ENCODE measurements around the gene NUP98. TPM values are rescaled to one million over a fixed set of nuclear protein-coding genes. Genes with fewer than 3 reads are reported as not detected.

The NUP98 gene
- total and polyA plus RNA-seq, 4 donors: 10.9 to 75.0 (median 43.9) TPM

GRCh38 chr11:3832816-3833215 lies 35.5 kb upstream of the NUP98 start:
- Histone ChIP-seq H3K27me3 (ENCODE audit: control insufficient read depth in 4 of 4, insufficient read depth in 4 of 4, low read length in 3 of 4) (no peaks in the 10 kb centered on the region), H3K9me3 (ENCODE audit: control insufficient read depth in 4 of 4, low read length in 3 of 4) (no peaks in the 10 kb centered on the region), H3K9ac (ENCODE audit: low read depth in 1 of 2, low read length in 2 of 2) (no peak overlapping the region), H3K4me1 (ENCODE audit: control insufficient read depth in 4 of 4, insufficient read depth in 4 of 4, low read length in 3 of 4) (peaks cover 2 to 15% (median 5%) of the 10 kb centered on the region in 4 donors), H3K4me3 (ENCODE audit: low read depth in 1 of 3, low read length in 3 of 3) (no peak overlapping the region), H3K36me3 (ENCODE audit: control insufficient read depth in 4 of 4, insufficient read depth in 3 of 4, low read depth in 1 of 4, low read length in 3 of 4) (peaks cover 2 to 9% (median 4%) of the 10 kb centered on the region in 4 donors), H3K27ac (ENCODE audit: low read depth in 1 of 2, low read length in 2 of 2) (no peak overlapping the region)
- TF ChIP-seq YY1 (IDR thresholded peaks at IDR 0.05) (no peak), RAD21 (IDR thresholded peaks at IDR 0.05) (no peak), JUND (IDR thresholded peaks at IDR 0.05) (no peak), HNF4G (IDR thresholded peaks at IDR 0.05) (no peak), SP1 (IDR thresholded peaks at IDR 0.05) (no peak), ZBTB33 (IDR thresholded peaks at IDR 0.05) (no peak), GABPA (IDR thresholded peaks at IDR 0.05 in 1 of 2, conservative IDR thresholded peaks at IDR 0.05 in 1 of 2) (no peak), NR2F2 (IDR thresholded peaks at IDR 0.05) (no peak), EGR1 (IDR thresholded peaks at IDR 0.05; ENCODE audit: low read depth in 2 of 2) (no peak), MAX (IDR thresholded peaks at IDR 0.05) (no peak), FOXA2 (IDR thresholded peaks at IDR 0.05) (no peak)
- 97% methylated on average over 2 of the region's 2 CpGs for WGBS
- no peak for DNase-seq (ENCODE audit: low spot score)

- Histone ChIP-seq H3K27ac (ENCODE audit: low read depth in 1 of 2, low read length in 2 of 2) (peak overlapping the region in 1 of 2 donors; percentile 29), H3K9ac (ENCODE audit: low read depth in 1 of 2, low read length in 2 of 2) (no peak overlapping the region), H3K9me3 (ENCODE audit: control insufficient read depth in 4 of 4, low read length in 3 of 4) (no peaks in the 10 kb centered on the region), H3K4me1 (ENCODE audit: control insufficient read depth in 4 of 4, insufficient read depth in 4 of 4, low read length in 3 of 4) (peaks cover 2 to 15% (median 5%) of the 10 kb centered on the region in 4 donors), H3K36me3 (ENCODE audit: control insufficient read depth in 4 of 4, insufficient read depth in 3 of 4, low read depth in 1 of 4, low read length in 3 of 4) (peaks cover 4 to 15% (median 10%) of the 10 kb centered on the region in 4 donors), H3K27me3 (ENCODE audit: control insufficient read depth in 4 of 4, insufficient read depth in 4 of 4, low read length in 3 of 4) (no peaks in the 10 kb centered on the region), H3K4me3 (ENCODE audit: low read depth in 1 of 3, low read length in 3 of 3) (no peak overlapping the region)
- no peak for TF ChIP-seq ZBTB33 (IDR thresholded peaks at IDR 0.05)
- no peak for TF ChIP-seq HNF4A (conservative IDR thresholded peaks at IDR 0.05)
- no peak for TF ChIP-seq JUND (IDR thresholded peaks at IDR 0.05)
- no peak for TF ChIP-seq EGR1 (IDR thresholded peaks at IDR 0.05; ENCODE audit: low read depth in 2 of 2)
- TF ChIP-seq GABPA (IDR thresholded peaks at IDR 0.05 in 1 of 2, conservative IDR thresholded peaks at IDR 0.05 in 1 of 2): no peak
- WGBS: 71% methylated on average over 13 of the region's 13 CpGs
- DNase-seq (ENCODE audit: low spot score): no peak
Measured at GRCh38 chr11:3831378-3832239, 34.3 kb upstream of the NUP98 start.

- no peaks in the 10 kb centered on the region for H3K9me3 ChIP-seq (ENCODE audit: control insufficient read depth in 4 of 4, low read length in 3 of 4)
- H3K27ac ChIP-seq (ENCODE audit: low read depth in 1 of 2, low read length in 2 of 2): no peak overlapping the region
- no peak for TF ChIP-seq YY1 (IDR thresholded peaks at IDR 0.05)
- H3K4me1 ChIP-seq (ENCODE audit: control insufficient read depth in 4 of 4, insufficient read depth in 4 of 4, low read length in 3 of 4): peaks cover 2 to 15% (median 3%) of the 10 kb centered on the region in 4 donors
- WGBS: 77% methylated on average over 1 of the region's 1 CpG
- H3K4me3 ChIP-seq (ENCODE audit: low read depth in 1 of 3, low read length in 3 of 3): no peak overlapping the region
- no peak for DNase-seq (ENCODE audit: low spot score)
- no peak overlapping the region for H3K9ac ChIP-seq (ENCODE audit: low read depth in 1 of 2, low read length in 2 of 2)
- H3K27me3 ChIP-seq (ENCODE audit: control insufficient read depth in 4 of 4, insufficient read depth in 4 of 4, low read length in 3 of 4): no peaks in the 10 kb centered on the region
- H3K36me3 ChIP-seq (ENCODE audit: control insufficient read depth in 4 of 4, insufficient read depth in 3 of 4, low read depth in 1 of 4, low read length in 3 of 4): peaks cover 4 to 15% (median 13%) of the 10 kb centered on the region in 4 donors
Measured at GRCh38 chr11:3830730-3831129, 33.4 kb upstream of the NUP98 start.
